Endometrium (tissue), 2 donors: ENCODE measurements around the gene RBBP8.

Experiments
- FAIRE-seq: peaks from 2 replicates; lab custom pipeline; 2012; peaks lifted over from hg19 to GRCh38; lab: Jason Lieb, UNC
- donor health status: control.
- donor health status: control.

RBBP8 gene

GRCh38 chr18:22999212-22999611, 66.1 kb downstream of the RBBP8 start:
- no peak for FAIRE-seq

DNA sequence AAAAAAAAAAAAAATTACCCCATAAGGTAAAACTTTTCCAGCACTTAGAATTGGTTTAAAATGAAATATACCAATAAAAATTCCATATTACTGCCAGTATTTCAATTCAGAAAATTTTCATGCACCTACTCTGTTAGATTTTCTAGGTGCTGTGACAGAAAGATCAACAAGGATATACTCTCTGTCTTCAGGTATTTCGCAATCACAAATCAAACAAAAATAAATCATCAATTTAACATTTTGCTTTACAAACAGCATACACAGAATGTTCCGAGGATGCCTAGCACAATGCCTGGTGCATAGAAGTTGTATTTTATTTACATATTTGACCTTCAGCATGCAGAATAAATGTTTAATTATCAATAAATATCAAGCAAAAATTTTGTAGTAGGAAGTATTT, 66.5 kb downstream of the RBBP8 start:
- no peak for FAIRE-seq

GRCh38 chr18:23003289-23003688, 70.2 kb downstream of the RBBP8 start:
- no peak for FAIRE-seq

- FAIRE-seq, result no peak
Observed at GRCh38 chr18:23012249-23012648, 79.1 kb downstream of the RBBP8 start.

GRCh38 chr18:23020555-23021294, 87.6 kb downstream of the RBBP8 start:
- no peak for FAIRE-seq

GRCh38 chr18:23021623-23022022, 88.5 kb downstream of the RBBP8 start:
- FAIRE-seq, result no peak

- FAIRE-seq, result no peak
Observed at GRCh38 chr18:23032030-23032582, 99.0 kb downstream of the RBBP8 start.

- FAIRE-seq, result no peak
Observed at GRCh38 chr18:23033056-23033455, 99.9 kb downstream of the RBBP8 start.

DNA sequence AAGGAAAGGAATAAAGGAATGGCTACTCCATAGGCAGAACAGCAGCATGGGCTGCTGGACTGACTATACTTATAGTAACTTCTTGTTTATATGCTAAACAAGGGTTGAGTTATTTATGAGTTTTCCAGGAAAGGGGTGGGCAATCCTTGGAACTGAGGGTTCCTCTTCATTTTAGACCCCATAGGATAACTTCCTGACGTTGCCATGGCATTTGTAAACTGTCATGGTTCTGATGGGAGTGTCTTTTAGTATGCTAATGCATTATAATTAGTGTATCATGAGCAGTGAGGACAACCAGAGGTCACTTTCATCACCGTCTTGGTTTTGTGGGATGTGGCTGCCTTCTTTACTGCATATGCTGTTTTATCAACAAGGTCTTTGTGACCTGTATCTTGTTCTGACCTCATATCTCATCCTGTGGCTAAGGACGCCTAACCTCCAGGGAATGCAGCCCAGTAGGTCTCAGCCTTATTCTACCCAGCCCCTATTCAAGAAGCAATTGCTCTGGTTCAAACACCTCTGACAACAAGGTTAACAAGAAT, 103.6 kb downstream of the RBBP8 start:
- no peak for FAIRE-seq

DNA sequence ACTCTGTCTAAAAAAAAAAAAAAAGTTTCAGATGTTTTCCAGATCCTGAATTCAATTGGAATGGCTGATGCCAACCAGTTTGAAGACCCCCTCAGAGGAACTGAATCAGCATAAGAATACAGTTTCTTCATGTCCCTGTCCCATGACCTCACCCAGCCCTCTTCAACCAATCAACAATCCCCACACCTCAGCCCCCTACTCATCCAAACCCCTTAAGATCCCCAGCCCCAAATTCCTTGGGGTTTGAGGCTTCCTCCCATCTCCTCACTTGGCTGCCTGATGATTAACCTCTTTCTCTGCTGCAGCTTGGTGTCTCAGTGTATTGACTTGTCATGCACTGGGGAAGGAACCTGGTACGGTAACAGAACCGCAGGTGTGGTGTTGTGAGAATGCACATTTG, 104.5 kb downstream of the RBBP8 start:
- no peak for FAIRE-seq

DNA sequence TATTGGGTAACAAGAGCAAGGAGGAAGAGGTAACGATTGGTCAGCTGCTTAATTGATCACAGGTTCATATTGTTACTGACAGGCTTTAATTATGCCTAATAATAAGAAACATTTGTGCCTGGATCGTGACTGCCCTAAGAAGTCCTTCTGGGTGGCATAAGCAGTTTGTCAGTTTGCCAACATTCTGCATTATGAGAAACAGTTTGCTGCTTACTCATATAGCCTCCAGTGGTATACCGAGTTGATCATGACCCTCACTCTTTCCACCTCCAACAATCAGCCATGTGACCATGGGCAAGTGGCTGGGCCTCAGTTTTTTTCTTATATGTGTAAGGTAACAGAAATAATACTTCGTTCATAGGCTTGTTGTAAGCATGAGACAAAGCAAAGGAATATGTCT, 105.6 kb downstream of the RBBP8 start:
- FAIRE-seq, result no peak

DNA sequence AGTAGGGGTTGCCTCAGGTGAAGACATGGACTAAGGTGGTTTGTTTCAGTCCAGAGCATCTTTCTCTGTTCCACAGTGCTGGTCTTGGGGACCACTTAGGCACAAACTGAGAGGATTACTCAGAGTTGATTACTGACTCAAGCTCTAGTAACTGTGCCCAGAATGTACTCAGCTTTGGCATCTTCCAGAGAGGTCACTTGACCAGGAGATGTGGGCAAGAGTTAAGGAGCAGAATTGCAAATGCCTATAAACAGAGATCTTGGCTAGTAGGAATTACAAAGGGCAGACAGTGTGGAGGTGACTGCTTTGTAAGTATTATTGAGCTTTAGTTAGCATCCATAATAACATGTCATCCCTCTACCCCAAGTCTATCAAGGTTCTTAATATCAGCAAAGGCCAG, 109.0 kb downstream of the RBBP8 start:
- no peak for FAIRE-seq

- FAIRE-seq, result no peak
Observed at GRCh38 chr18:23043803-23044376, 110.8 kb downstream of the RBBP8 start.

- no peak for FAIRE-seq
Observed at GRCh38 chr18:23049698-23050373, 116.7 kb downstream of the RBBP8 start.

- FAIRE-seq, result no peak
Observed at GRCh38 chr18:23053776-23054457, 120.8 kb downstream of the RBBP8 start.

DNA sequence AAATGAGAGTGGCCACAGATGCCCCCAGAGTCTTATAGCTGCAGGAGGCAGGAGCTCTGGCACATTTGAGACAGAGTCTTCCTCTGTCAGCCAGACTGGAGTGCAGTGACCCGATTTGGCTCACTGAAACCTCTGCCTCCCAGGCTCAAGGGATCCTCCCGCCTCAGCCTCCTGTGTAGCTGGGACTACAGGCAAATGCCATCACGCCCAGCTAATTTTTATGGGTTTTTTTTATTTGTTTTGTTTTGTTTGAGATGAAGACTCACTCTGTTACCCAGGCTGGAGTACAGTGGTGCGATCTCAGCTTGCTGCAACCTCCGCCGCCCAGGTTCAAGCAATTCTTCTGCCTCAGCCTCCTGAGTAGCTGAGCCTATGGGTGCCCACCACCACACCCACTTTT, 121.4 kb downstream of the RBBP8 start:
- no peak for FAIRE-seq

DNA sequence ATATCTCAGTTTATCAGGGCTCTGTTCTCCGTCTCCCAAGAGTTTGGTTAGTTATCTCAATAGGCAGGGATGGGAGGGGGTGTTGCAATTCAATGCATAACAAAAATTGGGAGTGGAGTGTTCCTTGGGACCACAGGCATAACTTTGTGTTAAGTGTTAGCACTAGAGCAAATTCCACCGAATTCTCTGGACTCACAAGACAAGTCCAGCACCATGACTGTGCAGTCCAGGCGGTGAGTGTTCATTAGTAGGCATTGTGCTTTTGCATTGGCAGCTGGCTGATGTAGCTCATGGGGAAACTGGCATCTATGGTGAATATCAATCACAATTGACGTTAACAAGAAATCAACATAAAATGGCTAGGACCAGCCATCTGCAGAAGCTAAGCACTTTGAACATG, 123.2 kb downstream of the RBBP8 start:
- FAIRE-seq, result no peak

- no peak for FAIRE-seq
Observed at GRCh38 chr18:23057096-23057495, 124.0 kb downstream of the RBBP8 start.

- FAIRE-seq, result no peak
Observed at GRCh38 chr18:23058746-23059415, 125.8 kb downstream of the RBBP8 start.

GRCh38 chr18:23059541-23060465, 126.7 kb downstream of the RBBP8 start:
- FAIRE-seq, result no peak

- no peak for FAIRE-seq
Observed at GRCh38 chr18:23062011-23062410, 128.9 kb downstream of the RBBP8 start.
